CD14-positive monocyte (primary cell): ENCODE measurements around the gene TANC1. TPM values are rescaled to one million over a fixed set of nuclear protein-coding genes. Genes with fewer than 3 reads are reported as not detected.

Experiments
- DNase-seq, 3 donors: peaks; one replicate each; pipeline ENCODE4 v3.0.0-alpha.2; 2011 to 2022
- H2AFZ ChIP-seq: 2 replicates; pipeline ENCODE4 v1.6.0; 2012; ENCODE audit warnings: mild to moderate bottlenecking, low read depth, low read length, inconsistent platforms; ENCODE audit not compliant: insufficient read depth, poor library complexity, severe bottlenecking
- H3K27ac ChIP-seq, 2 donors: 1 replicate in 1 of 2; 2 replicates in 1 of 2; pipeline ENCODE4 v1.5.1; 2012 to 2013; ENCODE audit warnings: low read length in 2 of 2, control low read depth in 1 of 2, inconsistent platforms in 1 of 2, low read depth in 1 of 2, mild to moderate bottlenecking in 1 of 2
- H3K27me3 ChIP-seq, 2 donors: one replicate each; pipeline versions ENCODE4 v1.6.0 to v1.6.1; 2011 to 2013; ENCODE audit warnings: low read length in 2 of 2; ENCODE audit not compliant: control insufficient read depth in 2 of 2, insufficient read depth in 2 of 2
- H3K36me3 ChIP-seq, 2 donors: replicated peaks in 1 of 2; 1 replicate in 1 of 2; 2 replicates in 1 of 2; pipeline versions ENCODE4 v1.5.1 to v1.6.1; 2012 to 2013; ENCODE audit warnings: low read length in 2 of 2, control low read depth in 1 of 2, inconsistent platforms in 1 of 2, mild to moderate bottlenecking in 1 of 2; ENCODE audit not compliant: insufficient read depth in 2 of 2, control insufficient read depth in 1 of 2
- H3K4me1 ChIP-seq, 2 donors: 1 replicate in 1 of 2; 2 replicates in 1 of 2; pipeline versions ENCODE4 v1.5.1 to v1.6.1; 2012 to 2013; ENCODE audit warnings: low read length in 2 of 2, control low read depth in 1 of 2, inconsistent platforms in 1 of 2, mild to moderate bottlenecking in 1 of 2, moderate library complexity in 1 of 2; ENCODE audit not compliant: insufficient read depth in 2 of 2, control insufficient read depth in 1 of 2
- H3K4me2 ChIP-seq: replicated peaks from 2 replicates; pipeline ENCODE3; 2012; ENCODE audit warnings: low read length, moderate library complexity, mild to moderate bottlenecking; ENCODE audit not compliant: poor library complexity, severe bottlenecking; ENCODE audit errors: extremely low read depth
- H3K4me3 ChIP-seq, 3 experiments: fragments of 200-600 bp in 1 of 3; sonication (generic) in 1 of 3; replicated peaks in 1 of 3; 1 replicate in 2 of 3; 2 replicates in 1 of 3; pipeline ENCODE4 v1.5.1; 2011 to 2013; ENCODE audit warnings: low read length in 3 of 3, mild to moderate bottlenecking in 3 of 3, control low read depth in 2 of 3, low read depth in 2 of 3, inconsistent platforms in 1 of 3, moderate library complexity in 1 of 3
- H3K79me2 ChIP-seq: 2 replicates; pipeline ENCODE4 v1.6.0; 2012; ENCODE audit warnings: mild to moderate bottlenecking, control low read depth, inconsistent platforms, low read length, moderate library complexity; ENCODE audit not compliant: insufficient read depth
- H3K9ac ChIP-seq: 2 replicates; pipeline ENCODE4 v1.6.0; 2017; ENCODE audit warnings: low read length, mild to moderate bottlenecking; ENCODE audit not compliant: insufficient read depth, poor library complexity, severe bottlenecking
- H3K9me3 ChIP-seq, 2 donors: replicated peaks in 1 of 2; 1 replicate in 1 of 2; 2 replicates in 1 of 2; pipeline versions ENCODE4 v1.5.1 to v1.6.1; 2012 to 2013; ENCODE audit warnings: low read length in 2 of 2, control low read depth in 1 of 2; ENCODE audit not compliant: control insufficient read depth in 1 of 2, insufficient read depth in 1 of 2
- H4K20me1 ChIP-seq: 2 replicates; pipeline ENCODE4 v1.6.0; 2012; ENCODE audit warnings: mild to moderate bottlenecking, low read length, control low read depth, moderate library complexity; ENCODE audit not compliant: insufficient read depth
- H3K27ac Mint-ChIP-seq, 7 donors: one replicate each; pipeline ENCODE4 v1.8.0; 2020; ENCODE audit warnings: mild to moderate bottlenecking in 7 of 7, mixed read lengths in 7 of 7, moderate library complexity in 6 of 7, inconsistent platforms in 2 of 7
- H3K27me3 Mint-ChIP-seq, 3 donors: one replicate each; pipeline ENCODE4 v1.8.0; 2021 to 2022; ENCODE audit warnings: low read depth in 3 of 3, mild to moderate bottlenecking in 3 of 3, mixed read lengths in 3 of 3, moderate library complexity in 3 of 3, inconsistent platforms in 1 of 3
- H3K36me3 Mint-ChIP-seq, 2 donors: one replicate each; pipeline ENCODE4 v1.8.0; 2020; ENCODE audit warnings: mixed read lengths in 2 of 2, inconsistent platforms in 1 of 2, mild to moderate bottlenecking in 1 of 2
- H3K4me1 Mint-ChIP-seq: one replicate; pipeline ENCODE4 v1.8.0; 2020; ENCODE audit warnings: mild to moderate bottlenecking, mixed read lengths
- H3K4me3 Mint-ChIP-seq, 2 donors: one replicate each; pipeline ENCODE4 v1.8.0; 2020; ENCODE audit warnings: mild to moderate bottlenecking in 2 of 2, mixed read lengths in 2 of 2, moderate library complexity in 1 of 2
- H3K9me3 Mint-ChIP-seq, 7 donors: one replicate each; pipeline ENCODE4 v1.8.0; 2020 to 2022; ENCODE audit warnings: mixed read lengths in 7 of 7, mild to moderate bottlenecking in 6 of 7, moderate library complexity in 6 of 7, inconsistent platforms in 2 of 7
- WGBS: methylation state at CpG from one replicate; pipeline ENCODE4 v1.1.5; 2013; ENCODE audit warnings: missing lambda C conversion rate; ENCODE audit not compliant: insufficient coverage; 5-methylcytosine and 5-hydroxymethylcytosine counted together
- intact Hi-C, 2 donors: fragments of 100-400 bp; cut with micrococcal nuclease; formaldehyde crosslinking; loops; one replicate each; pipeline versions ENCODE4 v1.15.0 to v1.15.1; 2023
- polyA plus RNA-seq, 3 donors: library from polyadenylated mRNA; depleted of rRNA in 1 of 3; unstranded in 2 of 3; stranded (reverse) in 1 of 3; fragments of 300-500 nt in 2 of 3; fragments of >200 nt in 1 of 3; fragmentation: Illumina TruSeq in 2 of 3; gene quantifications; 1 replicate in 2 of 3; 2 replicates in 1 of 3; pipeline ENCODE4 v1.2.3, GENCODE V29; 2012 to 2021
- TF ChIP-seq, protein P1 (sequence below): fragments of 200-600 bp; IDR thresholded peaks from one replicate; pipeline ENCODE4 v1.8.0; 2022; ENCODE audit warnings: antibody characterized with exemption, mild to moderate bottlenecking

Gene TANC1
- polyA plus RNA-seq, 3 donors: 0.04 TPM; not detected in 2

GRCh38 chr2:159246325-159246988, 278.0 kb downstream of the TANC1 start:
- TF ChIP-seq, protein P1, sequence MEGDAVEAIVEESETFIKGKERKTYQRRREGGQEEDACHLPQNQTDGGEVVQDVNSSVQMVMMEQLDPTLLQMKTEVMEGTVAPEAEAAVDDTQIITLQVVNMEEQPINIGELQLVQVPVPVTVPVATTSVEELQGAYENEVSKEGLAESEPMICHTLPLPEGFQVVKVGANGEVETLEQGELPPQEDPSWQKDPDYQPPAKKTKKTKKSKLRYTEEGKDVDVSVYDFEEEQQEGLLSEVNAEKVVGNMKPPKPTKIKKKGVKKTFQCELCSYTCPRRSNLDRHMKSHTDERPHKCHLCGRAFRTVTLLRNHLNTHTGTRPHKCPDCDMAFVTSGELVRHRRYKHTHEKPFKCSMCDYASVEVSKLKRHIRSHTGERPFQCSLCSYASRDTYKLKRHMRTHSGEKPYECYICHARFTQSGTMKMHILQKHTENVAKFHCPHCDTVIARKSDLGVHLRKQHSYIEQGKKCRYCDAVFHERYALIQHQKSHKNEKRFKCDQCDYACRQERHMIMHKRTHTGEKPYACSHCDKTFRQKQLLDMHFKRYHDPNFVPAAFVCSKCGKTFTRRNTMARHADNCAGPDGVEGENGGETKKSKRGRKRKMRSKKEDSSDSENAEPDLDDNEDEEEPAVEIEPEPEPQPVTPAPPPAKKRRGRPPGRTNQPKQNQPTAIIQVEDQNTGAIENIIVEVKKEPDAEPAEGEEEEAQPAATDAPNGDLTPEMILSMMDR: no peak
- WGBS: no CpG with 5 or more reads among the region's 7 CpGs
- H4K20me1 ChIP-seq: no peaks in the 10 kb centered on the region
- peaks cover 49 to 63% of the 10 kb centered on the region in 2 donors for H3K36me3 Mint-ChIP-seq
- peaks cover 16 to 23% of the 10 kb centered on the region in 2 donors for H3K4me1 ChIP-seq
- H3K36me3 ChIP-seq: peaks cover 16 to 53% of the 10 kb centered on the region in 2 donors
- no peaks in the 10 kb centered on the region for H3K79me2 ChIP-seq
- H3K27me3 Mint-ChIP-seq: no peaks in the 10 kb centered on the region
- no peak for DNase-seq
- H2AFZ ChIP-seq: no peak overlapping the region
- peak overlapping the region in 1 of 7 donors; percentile 68 for H3K27ac Mint-ChIP-seq
- no peak overlapping the region for H3K27ac ChIP-seq
- H3K9me3 Mint-ChIP-seq: peaks cover 0 to 4% (median 0%) of the 10 kb centered on the region in 7 donors
- H3K27me3 ChIP-seq: no peaks in the 10 kb centered on the region
- H3K4me1 Mint-ChIP-seq: peaks cover 17% of the 10 kb centered on the region
- H3K9me3 ChIP-seq: no peaks in the 10 kb centered on the region
- H3K4me3 ChIP-seq: no peak overlapping the region
- intact Hi-C loops: loop anchor here in 1 of 2 donors (5.0 kb wide), 1 partner anchor 41 kb away; the partner anchor contains the start of gene WDSUB1
- H3K4me2 ChIP-seq: no peak overlapping the region
- H3K9ac ChIP-seq: no peak overlapping the region
- no peak overlapping the region for H3K4me3 Mint-ChIP-seq

DNA sequence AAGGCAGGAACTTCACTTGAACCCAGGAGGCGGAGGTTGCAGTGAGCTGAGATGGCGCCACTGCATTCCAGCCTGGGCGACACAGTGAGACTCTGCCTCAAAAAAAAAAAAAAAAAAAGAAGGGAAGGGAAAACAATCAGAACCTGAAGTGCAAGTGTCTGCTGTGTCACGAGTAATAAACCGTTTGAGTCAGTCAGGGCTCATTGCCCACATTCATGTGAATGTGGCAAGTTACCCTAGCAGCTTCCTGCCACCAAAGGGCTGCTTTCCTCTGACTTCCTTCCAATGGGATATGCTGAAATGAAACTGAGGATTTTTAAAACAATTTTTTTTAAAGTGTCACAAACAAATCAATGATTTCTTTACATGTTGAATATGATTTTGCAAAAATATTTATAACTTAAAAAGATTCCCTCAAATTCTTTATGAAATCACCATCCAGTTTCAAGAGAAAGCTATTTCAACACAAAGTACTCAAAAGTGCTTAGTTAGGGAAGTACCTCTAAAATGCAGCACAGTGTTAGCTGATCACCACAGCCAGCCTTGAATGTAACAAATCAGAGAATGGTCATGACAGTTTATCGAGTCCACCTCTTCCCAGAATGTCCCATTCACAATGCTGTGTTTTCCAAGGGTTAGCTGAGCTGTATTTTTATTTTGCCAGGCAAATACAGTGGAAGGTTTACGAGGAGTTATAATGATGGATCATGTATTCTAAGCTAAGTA, 281.7 kb downstream of the TANC1 start:
- Mint-ChIP-seq H3K27ac (peak overlapping the region; percentile 84 to 96 (median 91)), H3K4me3 (peak overlapping the region; percentile 60 to 80), H3K9me3 (peaks cover 0 to 4% (median 0%) of the 10 kb centered on the region in 7 donors), H3K4me1 (peaks cover 20% of the 10 kb centered on the region), H3K27me3 (no peaks in the 10 kb centered on the region), H3K36me3 (peaks cover 42 to 45% of the 10 kb centered on the region in 2 donors)
- peak overlapping the region; percentile 47 for H3K9ac ChIP-seq
- H4K20me1 ChIP-seq: no peaks in the 10 kb centered on the region
- no peaks in the 10 kb centered on the region for H3K79me2 ChIP-seq
- H2AFZ ChIP-seq: peak overlapping the region; percentile 22
- peak overlapping the region; percentile 6 to 54 (median 23) for H3K4me3 ChIP-seq
- WGBS: 0% methylated on average over 3 of the region's 7 CpGs
- no peaks in the 10 kb centered on the region for H3K9me3 ChIP-seq
- H3K36me3 ChIP-seq: peaks cover 23 to 37% of the 10 kb centered on the region in 2 donors
- DNase-seq: peak; percentile 76 to 89 (median 89)
- TF ChIP-seq, protein P1: no peak
- peak overlapping the region; percentile 67 for H3K4me2 ChIP-seq
- H3K4me1 ChIP-seq: peaks cover 18 to 25% of the 10 kb centered on the region in 2 donors
- peak overlapping the region; percentile 72 to 85 for H3K27ac ChIP-seq
- H3K27me3 ChIP-seq: no peaks in the 10 kb centered on the region
- intact Hi-C loops: loop anchor here in 1 of 2 donors (5.0 kb wide), 1 partner anchor 37 kb away; the partner anchor contains the start of gene WDSUB1
